ENCODE data around the gene ZNF394.

GRCh38 chr7:99472561-99473314 is 27.3 kb downstream of the ZNF394 start, which contains the start of gene ZNF789:
- TF ChIP-seq POLR2A (IDR thresholded peaks at IDR 0.05) = peak in 2 of 4 donors; percentile 39 to 65
- no peak for TF ChIP-seq EP300 (IDR thresholded peaks at IDR 0.05)
- peak in 1 of 6 experiments; percentile 21 for TF ChIP-seq CTCF (IDR thresholded peaks at IDR 0.05)
- TF ChIP-seq POLR2AphosphoS5 (IDR thresholded peaks at IDR 0.05) = peak in 1 of 2 donors; percentile 64

Measured in upper lobe of left lung (tissue), 4 donors.